CD4-positive, alpha-beta T cell treated with Interleukin-6 at 100 ng/mL for 8 hours (primary cell): ENCODE measurements around the gene ENTPD5.

ENCODE experiments used
- DNase-seq: peaks from one replicate; pipeline ENCODE4 v3.0.0-alpha.2; 2020; ENCODE audit warnings: mixed read lengths, low spot score

ENTPD5 gene

GRCh38 chr14:74018586-74019407 lies at the start of gene ENTPD5, which contains the start of gene BBOF1:
Gene ENTPD5 (minus strand): TSS chr14:74019288. CDS start chr14:73988102, 31,186 bp downstream.
Gene BBOF1 (plus strand): TSS chr14:74019349. CDS start chr14:74019479, 130 bp downstream.
- DNase-seq, result peak; percentile 83

- DNase-seq, result no peak
These were observed 46.9 kb upstream of the ENTPD5 start for GRCh38 chr14:74065746-74066575.

GRCh38 chr14:74064883-74065282 lies 45.8 kb upstream of the ENTPD5 start:
- no peak for DNase-seq

- DNase-seq, result no peak
These were observed 45.3 kb upstream of the ENTPD5 start for GRCh38 chr14:74064426-74064825.

- no peak for DNase-seq
These were observed 43.7 kb upstream of the ENTPD5 start for GRCh38 chr14:74062809-74063150.

DNA sequence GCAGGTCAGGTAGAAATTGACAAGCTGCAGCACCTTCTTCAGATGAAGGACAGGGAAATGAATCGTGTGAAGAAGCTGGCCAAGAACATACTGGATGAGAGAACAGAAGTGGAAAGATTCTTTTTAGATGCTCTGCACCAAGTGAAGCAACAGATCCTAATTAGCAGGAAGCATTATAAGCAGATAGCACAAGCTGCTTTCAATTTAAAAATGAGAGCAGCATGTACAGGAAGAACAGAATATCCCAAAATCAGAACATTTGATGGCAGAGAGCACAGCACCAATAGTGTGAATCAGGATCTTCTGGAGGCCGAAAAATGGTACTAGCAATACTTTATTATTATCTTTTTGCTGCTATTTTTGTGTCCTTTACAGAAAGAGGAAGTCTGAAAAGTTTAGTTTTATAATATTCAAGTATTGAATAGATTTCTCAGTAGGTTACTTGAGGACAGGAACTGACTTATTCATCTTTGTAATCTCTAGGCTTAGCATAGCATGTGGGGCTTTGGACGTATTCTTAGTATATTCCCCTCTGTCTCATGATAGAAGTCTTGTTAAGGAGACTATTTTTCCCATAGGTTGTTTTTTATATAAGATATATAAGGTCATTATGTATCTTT lies 30.9 kb upstream of the ENTPD5 start:
- DNase-seq, result no peak

GRCh38 chr14:74048281-74048680 lies 29.2 kb upstream of the ENTPD5 start:
- DNase-seq, result no peak

- no peak for DNase-seq
These were observed 26.4 kb upstream of the ENTPD5 start for GRCh38 chr14:74045522-74045921.

- no peak for DNase-seq
These were observed 23.2 kb upstream of the ENTPD5 start for GRCh38 chr14:74042296-74042695.

GRCh38 chr14:74038020-74038859 lies 19.2 kb upstream of the ENTPD5 start:
- DNase-seq, result peak; percentile 50

DNA sequence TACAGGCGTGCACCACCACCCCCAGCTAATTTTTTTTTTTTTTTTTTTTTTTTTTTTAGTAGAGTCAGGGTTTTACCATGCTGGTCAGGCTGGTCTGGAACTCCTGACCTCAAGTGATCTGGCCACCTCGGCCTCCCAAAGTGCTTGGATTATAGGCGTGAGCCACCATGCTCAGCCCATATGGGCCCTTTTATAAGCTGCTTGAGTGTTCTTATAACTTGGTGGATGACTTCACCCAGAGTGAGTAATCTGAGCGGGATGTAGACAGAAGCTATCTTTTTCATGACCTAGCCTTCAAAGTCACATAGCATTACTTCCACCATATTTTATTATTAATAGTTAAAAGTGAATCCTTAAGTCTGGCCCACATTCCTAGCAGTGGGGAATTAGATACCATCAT lies 16.5 kb upstream of the ENTPD5 start:
- no peak for DNase-seq

- no peak for DNase-seq
These were observed 15.5 kb upstream of the ENTPD5 start for GRCh38 chr14:74034572-74034971.

DNA sequence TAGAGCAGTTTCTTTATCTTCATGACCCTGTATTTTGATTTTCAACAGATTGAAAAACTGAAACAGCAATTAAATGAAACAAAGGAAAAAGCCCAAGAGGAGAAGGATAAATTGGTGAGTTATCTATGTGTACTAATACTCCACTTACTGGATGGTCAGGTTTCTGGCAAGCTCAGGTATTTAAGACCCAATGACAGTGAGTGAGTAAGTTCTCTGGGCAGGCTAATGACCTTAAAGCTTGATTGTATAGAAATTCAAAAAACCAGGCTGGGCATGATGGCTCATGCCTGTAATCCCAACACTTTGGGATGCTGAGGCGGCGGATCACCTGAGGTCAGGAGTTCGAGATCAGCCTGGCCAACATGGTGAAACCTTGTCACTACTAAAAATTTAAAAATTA lies 10.0 kb upstream of the ENTPD5 start:
- no peak for DNase-seq

- DNase-seq, result no peak
These were observed 3.3 kb upstream of the ENTPD5 start for GRCh38 chr14:74022346-74022745.

GRCh38 chr14:74019408-74020137 lies 485 bp upstream of the ENTPD5 start:
- no peak for DNase-seq

- DNase-seq, result peak; percentile 2
These were observed 908 bp downstream of the ENTPD5 start for GRCh38 chr14:74018174-74018585.

DNA sequence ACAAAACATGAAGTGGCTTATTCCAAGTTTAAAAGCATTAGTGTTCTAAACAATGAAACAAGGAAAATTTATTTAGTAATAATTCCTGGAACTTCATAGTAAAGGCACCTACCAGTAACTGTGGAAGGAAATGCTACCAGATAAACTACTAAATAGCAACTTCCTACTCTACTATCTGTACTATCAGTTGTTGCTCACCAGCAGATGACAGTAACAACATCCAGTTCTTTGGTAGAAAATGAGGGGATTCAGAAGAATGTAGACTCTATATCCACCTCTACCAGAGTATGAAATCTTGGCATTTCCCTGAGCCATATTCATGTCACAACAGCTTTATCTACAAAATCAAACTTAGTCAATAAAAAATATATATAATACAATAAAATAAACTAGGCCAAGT lies 3.1 kb downstream of the ENTPD5 start:
- no peak for DNase-seq

DNA sequence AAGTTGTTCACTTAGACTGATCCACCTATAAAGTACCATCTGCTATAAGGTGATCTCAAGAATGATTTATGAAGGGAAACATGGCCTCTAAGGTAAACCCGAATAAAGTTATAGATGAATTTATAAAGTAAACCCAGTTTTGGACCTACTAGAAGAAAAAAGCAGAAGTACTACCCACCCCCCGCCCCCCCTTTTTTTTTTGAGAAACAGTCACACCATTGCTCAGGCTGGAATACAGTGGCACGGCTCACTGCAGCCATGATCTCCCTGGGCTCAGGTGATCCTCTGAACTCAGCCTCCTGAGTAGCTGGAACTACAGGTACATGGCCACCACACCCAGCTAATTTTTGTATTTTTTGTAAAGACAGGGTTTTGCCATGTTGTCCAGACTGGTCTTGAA lies 3.9 kb downstream of the ENTPD5 start:
- DNase-seq, result no peak

GRCh38 chr14:74014299-74014698 lies 4.8 kb downstream of the ENTPD5 start:
- DNase-seq, result no peak

GRCh38 chr14:74008843-74009499 lies 10.1 kb downstream of the ENTPD5 start:
- no peak for DNase-seq
